HepG2 (cell line): ENCODE results near the gene ZNF90. TPM values are rescaled to one million over a fixed set of nuclear protein-coding genes. Genes with fewer than 3 reads are reported as not detected.

Experiments used
- CBX5 ChIP-seq: sonication (generic); formaldehyde crosslinking; IDR thresholded peaks from 2 replicates; pipeline ENCODE4 v1.4.0; 2020; ENCODE audit warnings: missing genetic modification reagents, borderline replicate concordance
- HMG20A ChIP-seq: IDR thresholded peaks from 2 replicates; pipeline ENCODE4 v1.6.1; 2016; ENCODE audit warnings: borderline replicate concordance
- HNF4G ChIP-seq, 2 experiments: sonication (generic) in 1 of 2; formaldehyde crosslinking in 1 of 2; IDR thresholded peaks; 2 replicates each; pipeline versions ENCODE4 v1.4.0 to v1.6.1; 2011 to 2020; ENCODE audit warnings: borderline replicate concordance in 2 of 2, low read depth in 2 of 2, mild to moderate bottlenecking in 2 of 2, low read length in 1 of 2, missing genetic modification reagents in 1 of 2, moderate library complexity in 1 of 2
- HNRNPLL ChIP-seq: fragments of 200-400 bp; formaldehyde crosslinking; IDR thresholded peaks from 2 replicates; pipeline ENCODE4 v1.6.1; 2017; ENCODE audit warnings: mild to moderate bottlenecking, low read depth, low read length; ENCODE audit not compliant: poor library complexity, severe bottlenecking
- JARID2 ChIP-seq: sonication (generic); formaldehyde crosslinking; IDR thresholded peaks from 2 replicates; pipeline ENCODE4 v1.8.1; 2023; ENCODE audit warnings: missing genetic modification reagents, inconsistent platforms; ENCODE audit not compliant: insufficient replicate concordance
- NR1H2 ChIP-seq: sonication (generic); formaldehyde crosslinking; IDR thresholded peaks from 2 replicates; pipeline ENCODE4 v1.8.1; 2022; ENCODE audit warnings: low read depth, missing genetic modification reagents, borderline replicate concordance
- RBM39 ChIP-seq: fragments of 200-400 bp; formaldehyde crosslinking; IDR thresholded peaks from one replicate; pipeline ENCODE4 v1.6.1; 2018; ENCODE audit warnings: antibody characterized with exemption, mild to moderate bottlenecking, low read depth, low read length; ENCODE audit not compliant: poor library complexity, severe bottlenecking
- SMAD9 ChIP-seq: sonication (generic); formaldehyde crosslinking; IDR thresholded peaks from 2 replicates; pipeline ENCODE4 v1.5.1; 2020; ENCODE audit warnings: mild to moderate bottlenecking, missing genetic modification reagents
- SP1 ChIP-seq, 2 experiments: fragments of 450-650 bp in 1 of 2; sonication (generic) in 1 of 2; formaldehyde crosslinking in 1 of 2; IDR thresholded peaks; 2 replicates each; pipeline versions ENCODE4 v1.4.0 to v1.6.1; 2016 to 2020; ENCODE audit warnings: missing genetic modification reagents in 1 of 2
- ZNF451 ChIP-seq: sonication (generic); formaldehyde crosslinking; IDR thresholded peaks from 2 replicates; pipeline ENCODE4 v1.5.0; 2020; ENCODE audit warnings: mild to moderate bottlenecking, missing genetic modification reagents
- ZNF761 ChIP-seq: sonication (generic); formaldehyde crosslinking; conservative IDR thresholded peaks from 2 replicates; pipeline ENCODE4 v1.4.0; 2020; ENCODE audit warnings: mild to moderate bottlenecking, missing genetic modification reagents
- polyA plus RNA-seq, 8 experiments: library from polyadenylated mRNA; depleted of rRNA in 3 of 8; stranded (reverse) in 7 of 8; unstranded in 1 of 8; fragments of >200 nt; fragmentation: Illumina TruSeq in 4 of 8; extraction: Trizol in 4 of 8; gene quantifications; 2 replicates each; pipeline versions ENCODE4 v1.2.1 to v1.2.3, GENCODE V29; 2011 to 2016; ENCODE audit warnings: low read depth in 4 of 8, missing spikeins in 1 of 8, mixed read lengths in 1 of 8; ENCODE audit not compliant: insufficient read depth in 1 of 8
- total RNA-seq, 5 experiments: library from RNA; depleted of rRNA; stranded (reverse); fragments of >200 nt; fragmentation: Illumina TruSeq; extraction: Trizol; gene quantifications; 2 replicates each; pipeline ENCODE4 v1.2.3, GENCODE V29; 2016; ENCODE audit warnings: low read depth in 1 of 5
- TF ChIP-seq, protein P1 (sequence below): IDR thresholded peaks from 2 replicates; pipeline ENCODE4 v1.6.1; 2016; ENCODE audit warnings: low read depth, missing genetic modification reagents, missing compliant biosample characterization
- TF ChIP-seq, protein P2 (sequence below): sonication (generic); formaldehyde crosslinking; IDR thresholded peaks from 2 replicates; pipeline ENCODE4 v1.8.0; 2022; ENCODE audit warnings: missing genetic modification reagents, mild to moderate bottlenecking, inconsistent platforms, borderline replicate concordance
- TF ChIP-seq, protein P3 (sequence below), 2 experiments: sonication (generic) in 1 of 2; formaldehyde crosslinking in 1 of 2; IDR thresholded peaks; 2 replicates each; pipeline versions ENCODE4 v1.5.1 to v1.6.1; 2011 to 2020; ENCODE audit warnings: borderline replicate concordance in 1 of 2, low read depth in 1 of 2, low read length in 1 of 2, mild to moderate bottlenecking in 1 of 2, missing genetic modification reagents in 1 of 2, moderate library complexity in 1 of 2
- TF ChIP-seq, protein P4 (sequence below): sonication (generic); formaldehyde crosslinking; IDR thresholded peaks from 2 replicates; pipeline ENCODE4 v1.4.0; 2020; ENCODE audit warnings: missing genetic modification reagents
- TF ChIP-seq, protein P5 (sequence below): sonication (generic); formaldehyde crosslinking; IDR thresholded peaks from 2 replicates; pipeline ENCODE4 v1.4.0; 2020; ENCODE audit warnings: mild to moderate bottlenecking, low read depth, missing genetic modification reagents

The ZNF90 gene
- total and polyA plus RNA-seq, 2 of the 13 experiments (the other 11 are each of a cell fraction or from before 2014, with no cell fraction given): 2.1 to 3.8 TPM

DNA sequence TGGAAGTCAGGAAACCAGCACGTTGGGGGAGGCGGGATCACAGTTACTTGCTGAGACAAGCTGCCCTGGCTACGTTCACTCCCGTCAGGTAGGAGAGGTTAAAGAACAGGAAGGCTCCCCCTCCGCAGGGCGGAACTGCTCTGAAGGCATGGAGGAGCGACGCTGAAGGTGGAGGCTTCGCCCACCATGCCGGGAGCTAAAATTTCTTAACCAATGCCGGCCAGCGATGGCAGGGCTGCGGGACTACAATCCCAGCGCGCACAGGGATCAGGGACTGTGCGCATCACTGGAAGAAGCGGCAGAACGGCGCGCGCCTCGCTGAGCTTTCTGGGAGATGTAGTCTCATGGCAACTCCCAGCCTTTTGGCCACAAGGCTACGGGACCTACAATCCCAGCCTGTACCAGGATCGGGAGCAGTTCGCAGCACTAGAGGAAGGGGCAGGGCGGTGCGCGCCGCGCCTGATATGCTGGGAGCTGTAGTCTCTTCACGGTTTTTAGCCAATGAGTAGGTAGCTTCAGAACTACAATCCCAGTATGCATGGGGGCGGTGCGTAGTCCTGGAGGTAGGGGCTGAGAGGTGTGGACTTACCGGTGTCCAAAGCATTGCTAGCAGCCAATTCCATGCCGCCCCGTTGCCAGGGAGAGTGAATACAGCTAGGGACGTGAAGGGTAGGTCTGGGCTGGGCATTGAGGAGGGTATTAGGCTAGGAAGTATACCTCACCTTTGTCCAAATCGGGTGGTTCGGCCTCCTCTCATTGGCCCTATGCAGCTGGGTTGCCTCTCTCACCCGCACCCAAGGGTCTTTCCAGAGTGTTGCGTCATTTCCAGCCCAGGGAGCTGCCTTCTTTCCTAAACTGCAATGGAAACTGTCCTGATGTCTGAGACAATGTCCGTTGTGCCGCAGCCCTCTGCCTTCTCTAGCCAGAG is 25.7 kb upstream of the ZNF90 start (continued):
- TF ChIP-seq, protein P1, sequence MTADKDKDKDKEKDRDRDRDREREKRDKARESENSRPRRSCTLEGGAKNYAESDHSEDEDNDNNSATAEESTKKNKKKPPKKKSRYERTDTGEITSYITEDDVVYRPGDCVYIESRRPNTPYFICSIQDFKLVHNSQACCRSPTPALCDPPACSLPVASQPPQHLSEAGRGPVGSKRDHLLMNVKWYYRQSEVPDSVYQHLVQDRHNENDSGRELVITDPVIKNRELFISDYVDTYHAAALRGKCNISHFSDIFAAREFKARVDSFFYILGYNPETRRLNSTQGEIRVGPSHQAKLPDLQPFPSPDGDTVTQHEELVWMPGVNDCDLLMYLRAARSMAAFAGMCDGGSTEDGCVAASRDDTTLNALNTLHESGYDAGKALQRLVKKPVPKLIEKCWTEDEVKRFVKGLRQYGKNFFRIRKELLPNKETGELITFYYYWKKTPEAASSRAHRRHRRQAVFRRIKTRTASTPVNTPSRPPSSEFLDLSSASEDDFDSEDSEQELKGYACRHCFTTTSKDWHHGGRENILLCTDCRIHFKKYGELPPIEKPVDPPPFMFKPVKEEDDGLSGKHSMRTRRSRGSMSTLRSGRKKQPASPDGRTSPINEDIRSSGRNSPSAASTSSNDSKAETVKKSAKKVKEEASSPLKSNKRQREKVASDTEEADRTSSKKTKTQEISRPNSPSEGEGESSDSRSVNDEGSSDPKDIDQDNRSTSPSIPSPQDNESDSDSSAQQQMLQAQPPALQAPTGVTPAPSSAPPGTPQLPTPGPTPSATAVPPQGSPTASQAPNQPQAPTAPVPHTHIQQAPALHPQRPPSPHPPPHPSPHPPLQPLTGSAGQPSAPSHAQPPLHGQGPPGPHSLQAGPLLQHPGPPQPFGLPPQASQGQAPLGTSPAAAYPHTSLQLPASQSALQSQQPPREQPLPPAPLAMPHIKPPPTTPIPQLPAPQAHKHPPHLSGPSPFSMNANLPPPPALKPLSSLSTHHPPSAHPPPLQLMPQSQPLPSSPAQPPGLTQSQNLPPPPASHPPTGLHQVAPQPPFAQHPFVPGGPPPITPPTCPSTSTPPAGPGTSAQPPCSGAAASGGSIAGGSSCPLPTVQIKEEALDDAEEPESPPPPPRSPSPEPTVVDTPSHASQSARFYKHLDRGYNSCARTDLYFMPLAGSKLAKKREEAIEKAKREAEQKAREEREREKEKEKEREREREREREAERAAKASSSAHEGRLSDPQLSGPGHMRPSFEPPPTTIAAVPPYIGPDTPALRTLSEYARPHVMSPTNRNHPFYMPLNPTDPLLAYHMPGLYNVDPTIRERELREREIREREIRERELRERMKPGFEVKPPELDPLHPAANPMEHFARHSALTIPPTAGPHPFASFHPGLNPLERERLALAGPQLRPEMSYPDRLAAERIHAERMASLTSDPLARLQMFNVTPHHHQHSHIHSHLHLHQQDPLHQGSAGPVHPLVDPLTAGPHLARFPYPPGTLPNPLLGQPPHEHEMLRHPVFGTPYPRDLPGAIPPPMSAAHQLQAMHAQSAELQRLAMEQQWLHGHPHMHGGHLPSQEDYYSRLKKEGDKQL (CRISPR knock-in tag): no peak
- TF ChIP-seq, protein P2, sequence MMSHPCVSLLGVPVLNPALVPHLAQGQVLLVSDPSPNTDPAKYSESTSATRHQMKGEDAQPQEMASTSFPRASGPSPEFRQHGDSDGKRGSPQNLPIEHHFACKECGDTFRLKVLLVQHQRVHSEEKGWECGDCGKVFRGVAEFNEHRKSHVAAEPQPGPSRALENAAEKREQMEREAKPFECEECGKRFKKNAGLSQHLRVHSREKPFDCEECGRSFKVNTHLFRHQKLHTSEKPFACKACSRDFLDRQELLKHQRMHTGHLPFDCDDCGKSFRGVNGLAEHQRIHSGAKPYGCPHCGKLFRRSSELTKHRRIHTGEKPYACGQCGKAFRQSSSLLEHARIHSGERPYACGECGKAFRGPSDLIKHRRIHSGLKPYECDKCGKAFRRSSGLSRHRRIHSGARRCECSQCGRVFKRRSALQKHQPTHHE (CRISPR knock-in tag): no peak
- TF ChIP-seq NR1H2 (no peak), ZNF761 (CRISPR knock-in tag) (no peak), ZNF451 (no peak), SMAD9 (CRISPR knock-in tag) (no peak), HNRNPLL (peak; percentile 59), CBX5 (CRISPR knock-in tag) (no peak), HNF4G (IDR thresholded peaks at IDR 0.05; ENCODE audit: borderline replicate concordance, low read depth, low read length) (no peak), HNF4G (CRISPR knock-in tag; IDR thresholded peaks at IDR 0.05; ENCODE audit: borderline replicate concordance, low read depth) (no peak), RBM39 (no peak), SP1 (IDR thresholded peaks at IDR 0.05) (no peak), SP1 (CRISPR knock-in tag; IDR thresholded peaks at IDR 0.05) (0 out of 2 replicates have a peak, but pooled peaks have one; percentile 27), JARID2 (CRISPR knock-in tag) (no peak), HMG20A (CRISPR knock-in tag) (no peak)
- TF ChIP-seq, protein P3, sequence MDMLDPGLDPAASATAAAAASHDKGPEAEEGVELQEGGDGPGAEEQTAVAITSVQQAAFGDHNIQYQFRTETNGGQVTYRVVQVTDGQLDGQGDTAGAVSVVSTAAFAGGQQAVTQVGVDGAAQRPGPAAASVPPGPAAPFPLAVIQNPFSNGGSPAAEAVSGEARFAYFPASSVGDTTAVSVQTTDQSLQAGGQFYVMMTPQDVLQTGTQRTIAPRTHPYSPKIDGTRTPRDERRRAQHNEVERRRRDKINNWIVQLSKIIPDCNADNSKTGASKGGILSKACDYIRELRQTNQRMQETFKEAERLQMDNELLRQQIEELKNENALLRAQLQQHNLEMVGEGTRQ (IDR thresholded peaks at IDR 0.05; ENCODE audit: low read depth, low read length): no peak
- TF ChIP-seq, protein P3 (CRISPR knock-in tag; IDR thresholded peaks at IDR 0.05; ENCODE audit: borderline replicate concordance): no peak
- TF ChIP-seq, protein P4, sequence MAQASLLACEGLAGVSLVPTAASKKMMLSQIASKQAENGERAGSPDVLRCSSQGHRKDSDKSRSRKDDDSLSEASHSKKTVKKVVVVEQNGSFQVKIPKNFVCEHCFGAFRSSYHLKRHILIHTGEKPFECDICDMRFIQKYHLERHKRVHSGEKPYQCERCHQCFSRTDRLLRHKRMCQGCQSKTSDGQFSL: no peak
- TF ChIP-seq, protein P5, sequence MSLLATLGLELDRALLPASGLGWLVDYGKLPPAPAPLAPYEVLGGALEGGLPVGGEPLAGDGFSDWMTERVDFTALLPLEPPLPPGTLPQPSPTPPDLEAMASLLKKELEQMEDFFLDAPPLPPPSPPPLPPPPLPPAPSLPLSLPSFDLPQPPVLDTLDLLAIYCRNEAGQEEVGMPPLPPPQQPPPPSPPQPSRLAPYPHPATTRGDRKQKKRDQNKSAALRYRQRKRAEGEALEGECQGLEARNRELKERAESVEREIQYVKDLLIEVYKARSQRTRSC (CRISPR knock-in tag): no peak
